Measurements from ENCODE around the gene DNAJB6. TPM values are rescaled to one million over a fixed set of nuclear protein-coding genes. Genes with fewer than 3 reads are reported as not detected.

Gene DNAJB6
- total and polyA plus RNA-seq, 2 of the 4 experiments (the other 2 are of a cell fraction) = 93.4 to 165 TPM

GRCh38 chr7:157462840-157463239 lies 126.0 kb downstream of the DNAJB6 start:
- Histone ChIP-seq H3K4me2 (ENCODE audit: low read depth, low read length) (no peak overlapping the region), H2BK15ac (ENCODE audit: low read depth, low read length) (no peak overlapping the region), H3K23ac (ENCODE audit: low read depth, low read length) (no peak overlapping the region), H3K18ac (ENCODE audit: low read depth, low read length) (no peak overlapping the region), H2BK120ac (ENCODE audit: low read depth, low read length) (no peak overlapping the region), H3K27me3 (ENCODE audit: control insufficient read depth, insufficient read depth, low read length) (peaks cover 22% of the 10 kb centered on the region), H3K14ac (replicated peaks; ENCODE audit: low read depth, low read length) (no peak overlapping the region), H4K5ac (ENCODE audit: low read depth, low read length) (no peak overlapping the region), H3K27ac (ENCODE audit: insufficient read depth, low read length) (no peak overlapping the region), H2BK20ac (ENCODE audit: low read depth, low read length) (no peak overlapping the region), H3K36me3 (ENCODE audit: control insufficient read depth, insufficient read depth, low read length) (no peaks in the 10 kb centered on the region), H3K56ac (ENCODE audit: extremely low read depth, insufficient read depth, low read length) (no peak overlapping the region), H2BK5ac (ENCODE audit: low read depth, low read length, poor library complexity, severe bottlenecking) (no peak overlapping the region), H3K4me3 (ENCODE audit: insufficient read depth, low read depth, low read length) (no peak overlapping the region), H3K9me3 (ENCODE audit: control insufficient read depth, insufficient read depth, low read length) (no peaks in the 10 kb centered on the region), H3K4ac (ENCODE audit: low read depth, low read length) (no peak overlapping the region), H3K9me1 (ENCODE audit: insufficient read depth, low read length) (no peaks in the 10 kb centered on the region), H2AK5ac (ENCODE audit: low read depth, low read length) (no peak overlapping the region), H2AK9ac (replicated peaks; ENCODE audit: low read depth, low read length, poor library complexity) (no peak overlapping the region), H4K20me1 (ENCODE audit: insufficient read depth, low read length) (no peaks in the 10 kb centered on the region), H2AFZ (replicated peaks; ENCODE audit: low read length, poor library complexity) (peak overlapping the region; percentile 72), H4K8ac (ENCODE audit: low read depth in 2 of 2, low read length in 2 of 2) (no peak overlapping the region), H4K91ac (ENCODE audit: insufficient read depth, low read depth, low read length) (no peak overlapping the region), H3K9ac (ENCODE audit: low read depth, low read length) (no peak overlapping the region), H3K79me1 (ENCODE audit: low read depth in 1 of 2, low read length in 2 of 2) (no peaks in the 10 kb centered on the region), H3K4me1 (ENCODE audit: control insufficient read depth, insufficient read depth, low read length) (no peaks in the 10 kb centered on the region)
- dilution Hi-C loops (cut with HindIII; ENCODE audit: low sequenced_read_pairs, unreplicated experiment) = no loop called here
- DNase-seq (no peak), ATAC-seq (ENCODE audit: low read depth) (no peak)
- POLR2A ChIA-PET (ENCODE audit: unreplicated experiment) = no interaction called here
- CTCF ChIA-PET = no interaction called here
- TF ChIP-seq MAFK (IDR thresholded peaks at IDR 0.05; ENCODE audit: low read depth, low read length) = no peak
- TF ChIP-seq SMC3 (IDR thresholded peaks at IDR 0.05; ENCODE audit: low read depth, low read length) = no peak
- TF ChIP-seq RAD21 (IDR thresholded peaks at IDR 0.05; ENCODE audit: low read length) = no peak
- no peak for TF ChIP-seq USF2 (IDR thresholded peaks at IDR 0.05; ENCODE audit: low read depth, low read length)
- no peak for TF ChIP-seq BHLHE40 (IDR thresholded peaks at IDR 0.05; ENCODE audit: low read depth, low read length)
- no peak for TF ChIP-seq CHD1 (IDR thresholded peaks at IDR 0.05; ENCODE audit: low read depth, low read length)
- no peak for TF ChIP-seq MXI1 (IDR thresholded peaks at IDR 0.05; ENCODE audit: borderline replicate concordance, low read depth, low read length)
- no peak for TF ChIP-seq FOS (IDR thresholded peaks at IDR 0.05; ENCODE audit: low read depth, low read length)
- no peak for TF ChIP-seq NFE2L2 (IDR thresholded peaks at IDR 0.05; ENCODE audit: low read depth, low read length)
- TF ChIP-seq RFX5 (IDR thresholded peaks at IDR 0.05; ENCODE audit: low read depth, low read length) = no peak
- TF ChIP-seq ELK1 (IDR thresholded peaks at IDR 0.05; ENCODE audit: borderline replicate concordance, low read depth, low read length) = no peak
- no peak for TF ChIP-seq MAZ (IDR thresholded peaks at IDR 0.05; ENCODE audit: borderline replicate concordance, low read depth, low read length)
- TF ChIP-seq RCOR1 (IDR thresholded peaks at IDR 0.05; ENCODE audit: insufficient replicate concordance, low read length) = no peak
- no peak for TF ChIP-seq CTCF (conservative IDR thresholded peaks at IDR 0.05; ENCODE audit: low read depth, low read length)
- no peak for TF ChIP-seq POLR2A (IDR thresholded peaks at IDR 0.05; ENCODE audit: low read depth, low read length)
- TF ChIP-seq CEBPB (IDR thresholded peaks at IDR 0.05; ENCODE audit: low read depth, low read length) = no peak
- no TSS peak for BruUV-seq (replicated peaks)
- 48% methylated on average over 3 of the region's 10 CpGs; no CpG with 5 or more reads in 1 of the 2 experiments for WGBS, 2 experiments (ENCODE audit: extremely low coverage in 2 of 2, insufficient read length in 1 of 2)
- in situ Hi-C loops (cut with MboI; ENCODE audit: low sequenced_read_pairs) = no loop called here
- intact Hi-C loops (cut with micrococcal nuclease) = no loop called here

Measured in IMR-90 (cell line).